ENCODE results near the gene DPH7. TPM values are rescaled to one million over a fixed set of nuclear protein-coding genes. Genes with fewer than 3 reads are reported as not detected.

Gene DPH7
- polyA plus RNA-seq, 2 of the 4 experiments (the other 2 are of a cell fraction) = 26.7 to 35.2 TPM

DNA sequence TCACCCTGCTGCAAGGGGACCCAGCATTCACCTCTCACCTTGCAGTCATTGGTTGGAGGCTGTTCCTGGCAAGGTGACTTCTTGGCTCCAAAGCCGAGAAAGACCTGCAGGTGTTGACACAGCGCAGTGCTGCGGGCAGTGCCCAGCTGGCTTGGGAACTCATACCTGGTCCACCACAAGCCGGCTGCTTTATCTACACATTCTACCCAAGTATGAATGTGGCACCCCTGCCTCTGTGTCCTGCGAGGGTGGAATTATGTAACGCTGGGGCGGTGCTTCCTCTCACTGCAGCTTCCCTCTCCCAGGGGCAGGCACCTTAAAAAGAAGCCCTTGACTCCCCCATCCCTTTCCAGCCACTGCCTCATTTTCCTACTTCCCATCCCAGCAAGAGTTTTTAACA, 14.0 kb upstream of the DPH7 start (continued):
- TF ChIP-seq CHD2 (IDR thresholded peaks at IDR 0.05; ENCODE audit: low read length, partially characterized antibody) = no peak
- no peak for TF ChIP-seq BCL3 (IDR thresholded peaks at IDR 0.05)

GRCh38 chr9:137590469-137591383, 12.0 kb upstream of the DPH7 start, which contains the start of gene ZMYND19:
Gene ZMYND19 (minus strand): TSS chr9:137590512. CDS start chr9:137590263, 249 bp downstream.
- ATAC-seq (peak; percentile 87 to 93), FAIRE-seq (no peak), DNase-seq (ENCODE audit: low read depth in 1 of 2, low spot score in 1 of 2) (peak; percentile 85 to 94)
- peaks cover 15% of the 10 kb centered on the region; the same call in 1 of the 3 replicates for H3K4me1 ChIP-seq
- no peak for TF ChIP-seq KDM5A (IDR thresholded peaks at IDR 0.05)
- peak; percentile 53 for TF ChIP-seq MAX (IDR thresholded peaks at IDR 0.05)
- TF ChIP-seq SREBF2 (IDR thresholded peaks at IDR 0.05) = no peak
- TF ChIP-seq HOXA7 (CRISPR knock-in tag; IDR thresholded peaks at IDR 0.05) = no peak
- TF ChIP-seq HOXB13 (CRISPR knock-in tag; IDR thresholded peaks at IDR 0.05; ENCODE audit: low read depth) = no peak
- no peak for TF ChIP-seq ELK1 (IDR thresholded peaks at IDR 0.05; ENCODE audit: low read depth, low read length)
- TF ChIP-seq, protein P1, sequence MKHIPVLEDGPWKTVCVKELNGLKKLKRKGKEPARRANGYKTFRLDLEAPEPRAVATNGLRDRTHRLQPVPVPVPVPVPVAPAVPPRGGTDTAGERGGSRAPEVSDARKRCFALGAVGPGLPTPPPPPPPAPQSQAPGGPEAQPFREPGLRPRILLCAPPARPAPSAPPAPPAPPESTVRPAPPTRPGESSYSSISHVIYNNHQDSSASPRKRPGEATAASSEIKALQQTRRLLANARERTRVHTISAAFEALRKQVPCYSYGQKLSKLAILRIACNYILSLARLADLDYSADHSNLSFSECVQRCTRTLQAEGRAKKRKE (CRISPR knock-in tag; IDR thresholded peaks at IDR 0.05; ENCODE audit: low read depth) = no peak
- TF ChIP-seq ZNF302 (CRISPR knock-in tag; IDR thresholded peaks at IDR 0.05) = no peak
- no peak for TF ChIP-seq NR3C1 (IDR thresholded peaks at IDR 0.05)
- no peak for TF ChIP-seq FOSL2 (IDR thresholded peaks at IDR 0.05)
- TF ChIP-seq FOSL2 (CRISPR knock-in tag; IDR thresholded peaks at IDR 0.05) = no peak
- TF ChIP-seq, protein P2, sequence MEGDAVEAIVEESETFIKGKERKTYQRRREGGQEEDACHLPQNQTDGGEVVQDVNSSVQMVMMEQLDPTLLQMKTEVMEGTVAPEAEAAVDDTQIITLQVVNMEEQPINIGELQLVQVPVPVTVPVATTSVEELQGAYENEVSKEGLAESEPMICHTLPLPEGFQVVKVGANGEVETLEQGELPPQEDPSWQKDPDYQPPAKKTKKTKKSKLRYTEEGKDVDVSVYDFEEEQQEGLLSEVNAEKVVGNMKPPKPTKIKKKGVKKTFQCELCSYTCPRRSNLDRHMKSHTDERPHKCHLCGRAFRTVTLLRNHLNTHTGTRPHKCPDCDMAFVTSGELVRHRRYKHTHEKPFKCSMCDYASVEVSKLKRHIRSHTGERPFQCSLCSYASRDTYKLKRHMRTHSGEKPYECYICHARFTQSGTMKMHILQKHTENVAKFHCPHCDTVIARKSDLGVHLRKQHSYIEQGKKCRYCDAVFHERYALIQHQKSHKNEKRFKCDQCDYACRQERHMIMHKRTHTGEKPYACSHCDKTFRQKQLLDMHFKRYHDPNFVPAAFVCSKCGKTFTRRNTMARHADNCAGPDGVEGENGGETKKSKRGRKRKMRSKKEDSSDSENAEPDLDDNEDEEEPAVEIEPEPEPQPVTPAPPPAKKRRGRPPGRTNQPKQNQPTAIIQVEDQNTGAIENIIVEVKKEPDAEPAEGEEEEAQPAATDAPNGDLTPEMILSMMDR (IDR thresholded peaks at IDR 0.05) = no peak
- no peak for TF ChIP-seq ZC3H11A (IDR thresholded peaks at IDR 0.05)
- no peak for TF ChIP-seq EP300 (IDR thresholded peaks at IDR 0.05)
- no peak for TF ChIP-seq HMGXB4 (CRISPR knock-in tag; IDR thresholded peaks at IDR 0.05; ENCODE audit: borderline replicate concordance)
- no peak for TF ChIP-seq CHD2 (IDR thresholded peaks at IDR 0.05; ENCODE audit: low read length, partially characterized antibody)
- TF ChIP-seq PHF8 (IDR thresholded peaks at IDR 0.05; ENCODE audit: borderline replicate concordance, low read depth) = no peak
- peak in 1 of 2 experiments; percentile 35; a peak in 2 of 5 replicates for TF ChIP-seq JUN (IDR thresholded peaks at IDR 0.05)
- no peak for TF ChIP-seq RCOR1 (IDR thresholded peaks at IDR 0.05; ENCODE audit: low read depth, low read length)
- TF ChIP-seq SMC3 (IDR thresholded peaks at IDR 0.05) = no peak
- peak; percentile 9; the same call in 1 of the 2 replicates for TF ChIP-seq TFCP2L1 (CRISPR knock-in tag; IDR thresholded peaks at IDR 0.05)
- peak; percentile 58 for TF ChIP-seq POLR2A (IDR thresholded peaks at IDR 0.05; ENCODE audit: low read length)
- no peak for TF ChIP-seq POLR2AphosphoS2 (conservative IDR thresholded peaks at IDR 0.05; ENCODE audit: low read length)
- TF ChIP-seq CBX8 (IDR thresholded peaks at IDR 0.05) = no peak
- no peak for TF ChIP-seq NPAS2 (CRISPR knock-in tag; IDR thresholded peaks at IDR 0.05; ENCODE audit: borderline replicate concordance)
- TF ChIP-seq MYC (IDR thresholded peaks at IDR 0.05; ENCODE audit: borderline replicate concordance, low read length) = no peak
- no peak for TF ChIP-seq FOSB (CRISPR knock-in tag; IDR thresholded peaks at IDR 0.05)
- TF ChIP-seq EHF (CRISPR knock-in tag; IDR thresholded peaks at IDR 0.05) = no peak
- H3K4me2 ChIP-seq = peak within 1 kb of the TSS; percentile 95
- H3K27ac ChIP-seq = peak within 1 kb of the TSS; percentile 94 to 95
- H3K4me3 ChIP-seq = peak within 1 kb of the TSS; percentile 99
- H3K9me3 ChIP-seq = no peaks in the 10 kb centered on the region
- POLR2A ChIA-PET = interaction anchor here (0.6 to 1.4 kb wide), 8 partner anchors 9 to 178 kb away, joined by 3 to 11 read pairs (median 4); partner anchors contain the start of genes ARRDC1, DPH7 and EHMT1
- under 1% methylated on average over 23 of the region's 113 CpGs for WGBS (ENCODE audit: missing lambda C conversion rate)
- CTCF ChIA-PET = interaction anchor here (0.7 to 18.5 kb wide), 2 partner anchors 10 to 14 kb away, joined by 3 to 175 read pairs; partner anchors contain the start of genes ARRDC1 and DPH7

All from A549 (cell line).